OCI-LY7 (cell line): ENCODE measurements around the gene INPP5A. TPM values are rescaled to one million over a fixed set of nuclear protein-coding genes. Genes with fewer than 3 reads are reported as not detected.

Experiments used
- BruUV-seq: library from RNA; stranded (reverse); fragments of 400-500 nt; replicated peaks from 2 replicates; lab custom pipeline; 2021; lab: Mats Ljungman, UMichigan
- CTCF ChIA-PET: fragments of 300-600 bp; sonication (Branson Sonifier 250); formaldehyde crosslinking; loops from one replicate; lab custom pipeline; 2022; ENCODE audit warnings: antibody characterized with exemption; ENCODE audit not compliant: unreplicated experiment; lab: Charles Lee
- POLR2A ChIA-PET: fragments of 300-600 bp; sonication (Branson Sonifier 250); formaldehyde crosslinking; loops from one replicate; lab custom pipeline; 2022; ENCODE audit warnings: antibody characterized with exemption; lab: Charles Lee
- DNase-seq: peaks from one replicate; pipeline ENCODE4 v3.0.0-alpha.2; 2015; ENCODE audit warnings: low spot score
- H2AFZ ChIP-seq: fragments of 200-600 bp; sonication (generic), shearing (Covaris generic); 2 replicates; pipeline ENCODE4 v1.6.1; 2014; ENCODE audit warnings: mild to moderate bottlenecking, antibody characterized with exemption, low read length, moderate library complexity
- H3K27ac ChIP-seq: fragments of 200-600 bp; sonication (generic); 2 replicates; pipeline ENCODE4 v1.5.1; 2014; ENCODE audit warnings: mixed run types, low read depth, mild to moderate bottlenecking, moderate library complexity, low read length, inconsistent platforms; ENCODE audit not compliant: poor library complexity, severe bottlenecking
- H3K36me3 ChIP-seq: fragments of 200-600 bp; sonication (generic); 2 replicates; pipeline ENCODE4 v1.6.1; 2014; ENCODE audit warnings: mild to moderate bottlenecking, antibody characterized with exemption, low read length, moderate library complexity, mixed read lengths; ENCODE audit not compliant: insufficient read depth
- H3K4me1 ChIP-seq: fragments of 200-600 bp; sonication (generic); 2 replicates; pipeline ENCODE4 v1.5.1; 2014; ENCODE audit warnings: mild to moderate bottlenecking, low read length; ENCODE audit not compliant: insufficient read depth, poor library complexity, severe bottlenecking
- H3K4me2 ChIP-seq: fragments of 200-600 bp; sonication (generic); 2 replicates; pipeline ENCODE4 v1.6.1; 2014; ENCODE audit warnings: mild to moderate bottlenecking, low read length
- H3K4me3 ChIP-seq: fragments of 200-600 bp; sonication (generic); 2 replicates; pipeline ENCODE4 v1.5.1; 2014; ENCODE audit warnings: mild to moderate bottlenecking, low read depth, low read length; ENCODE audit not compliant: poor library complexity, severe bottlenecking
- H3K79me2 ChIP-seq: fragments of 200-600 bp; sonication (generic); 2 replicates; pipeline ENCODE4 v1.6.1; 2016; ENCODE audit warnings: low read depth, mild to moderate bottlenecking, low read length, moderate library complexity, mixed read lengths; ENCODE audit not compliant: insufficient read depth
- H3K9me2 ChIP-seq: fragments of 200-600 bp; sonication (generic); 2 replicates; pipeline ENCODE4 v1.6.1; 2016; ENCODE audit warnings: mild to moderate bottlenecking, low read length, mixed read lengths; ENCODE audit not compliant: insufficient read depth
- H3K9me3 ChIP-seq: fragments of 200-600 bp; sonication (generic); 2 replicates; pipeline ENCODE4 v1.6.1; 2014; ENCODE audit warnings: mild to moderate bottlenecking, mixed run types, low read length, mixed read lengths
- H4K20me1 ChIP-seq: fragments of 200-600 bp; sonication (generic); 2 replicates; pipeline ENCODE4 v1.6.1; 2014; ENCODE audit warnings: mild to moderate bottlenecking, antibody characterized with exemption, low read length, moderate library complexity, mixed read lengths; ENCODE audit not compliant: insufficient read depth
- CTCF ChIP-seq: fragments of 200-600 bp; sonication (generic); conservative IDR thresholded peaks from 2 replicates; pipeline ENCODE4 v1.5.1; 2014; ENCODE audit warnings: mild to moderate bottlenecking, antibody characterized with exemption, low read length, moderate library complexity, mixed read lengths
- EZH2phosphoT487 ChIP-seq: fragments of 200-600 bp; sonication (generic); IDR thresholded peaks from 2 replicates; pipeline ENCODE4 v1.6.1; 2018; ENCODE audit warnings: low read depth, borderline replicate concordance, mild to moderate bottlenecking, mixed run types, antibody characterized with exemption, low read length, moderate library complexity, mixed read lengths
- intact Hi-C: fragments of 100-400 bp; cut with micrococcal nuclease; formaldehyde crosslinking; loops from one replicate; pipeline ENCODE4 v1.10.0; 2022; ENCODE audit not compliant: unreplicated experiment
- total RNA-seq, 2 experiments: library from RNA; depleted of rRNA in 1 of 2; stranded (reverse); fragments of >200 nt in 1 of 2; shearing (Covaris generic) in 1 of 2; gene quantifications; 2 replicates each; pipeline ENCODE4 v1.2.3, GENCODE V29; 2014 to 2022

Gene INPP5A
- total RNA-seq, 2 experiments from 2014 or later = 14.5 to 18.4 TPM

- no peaks in the 10 kb centered on the region for H3K9me2 ChIP-seq
- no peaks in the 10 kb centered on the region for H4K20me1 ChIP-seq
- no TSS peak for BruUV-seq
- no peaks in the 10 kb centered on the region for H3K36me3 ChIP-seq
- no peak overlapping the region for H3K4me2 ChIP-seq
- H3K4me1 ChIP-seq = no peaks in the 10 kb centered on the region
- H3K27ac ChIP-seq = no peak overlapping the region
- H3K9me3 ChIP-seq = no peaks in the 10 kb centered on the region
- ChIA-PET POLR2A (no interaction called here), CTCF (no interaction called here)
- DNase-seq = no peak
- no peak for TF ChIP-seq EZH2phosphoT487
- TF ChIP-seq CTCF = no peak
- intact Hi-C loops = no loop called here
- no peaks in the 10 kb centered on the region for H3K79me2 ChIP-seq
- H2AFZ ChIP-seq = no peak overlapping the region
- no peak overlapping the region for H3K4me3 ChIP-seq
Observed at GRCh38 chr10:132743925-132744490, 206.4 kb downstream of the INPP5A start.

GRCh38 chr10:132744839-132745238 is 207.3 kb downstream of the INPP5A start:
- POLR2A ChIA-PET = no interaction called here
- no TSS peak for BruUV-seq
- TF ChIP-seq CTCF (no peak), EZH2phosphoT487 (no peak)
- Histone ChIP-seq H4K20me1 (no peaks in the 10 kb centered on the region), H3K4me2 (no peak overlapping the region), H3K4me1 (no peaks in the 10 kb centered on the region), H3K79me2 (no peaks in the 10 kb centered on the region), H3K36me3 (no peaks in the 10 kb centered on the region), H3K9me2 (no peaks in the 10 kb centered on the region), H3K4me3 (no peak overlapping the region), H3K27ac (no peak overlapping the region), H3K9me3 (no peaks in the 10 kb centered on the region), H2AFZ (no peak overlapping the region)
- no peak for DNase-seq
- CTCF ChIA-PET = no interaction called here
- intact Hi-C loops = no loop called here

- Histone ChIP-seq H4K20me1 (no peaks in the 10 kb centered on the region), H3K4me1 (no peaks in the 10 kb centered on the region), H3K27ac (no peak overlapping the region), H3K4me2 (no peak overlapping the region), H3K4me3 (no peak overlapping the region), H3K9me2 (no peaks in the 10 kb centered on the region), H2AFZ (no peak overlapping the region), H3K36me3 (no peaks in the 10 kb centered on the region), H3K9me3 (no peaks in the 10 kb centered on the region), H3K79me2 (no peaks in the 10 kb centered on the region)
- ChIA-PET CTCF (no interaction called here), POLR2A (no interaction called here)
- intact Hi-C loops = no loop called here
- TF ChIP-seq CTCF (no peak), EZH2phosphoT487 (no peak)
- no peak for DNase-seq
- no TSS peak for BruUV-seq
Observed at GRCh38 chr10:132745511-132745910, 207.9 kb downstream of the INPP5A start.
